AG09319 (cell line): ENCODE data around the gene SPINT2.
"Not testable (repeated sequence)": the region's sequence is repeated elsewhere in the genome, so short reads cannot be mapped to it uniquely, and the experiment has no call there.

Experiments used
- DNase-seq: peaks from one replicate; pipeline ENCODE4 v3.0.0-alpha.2; 2010; ENCODE audit warnings: low read depth; ENCODE audit errors: extremely low read depth
- TF ChIP-seq, protein P1 (sequence below): IDR thresholded peaks from 2 replicates; pipeline ENCODE4 v1.5.1; 2011; ENCODE audit warnings: low read depth, mild to moderate bottlenecking, inconsistent platforms, low read length, moderate library complexity

SPINT2 gene

DNA sequence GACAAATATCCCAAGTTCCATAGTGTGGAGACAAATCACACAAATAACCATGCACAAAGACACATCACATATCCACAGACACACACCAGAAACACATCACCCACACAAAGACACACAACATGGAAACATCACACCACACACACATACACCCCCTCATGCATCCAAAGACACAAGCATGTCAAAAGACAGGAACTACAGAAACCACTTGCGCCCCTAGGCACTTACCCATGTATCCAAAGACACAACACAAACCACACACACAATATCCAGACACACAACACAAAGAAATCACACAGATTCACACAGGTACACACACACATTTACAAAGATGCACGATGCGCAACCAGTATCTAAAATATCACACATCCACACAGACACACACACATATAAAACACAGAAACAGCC is 41.3 kb upstream of the SPINT2 start:
- TF ChIP-seq, protein P1, sequence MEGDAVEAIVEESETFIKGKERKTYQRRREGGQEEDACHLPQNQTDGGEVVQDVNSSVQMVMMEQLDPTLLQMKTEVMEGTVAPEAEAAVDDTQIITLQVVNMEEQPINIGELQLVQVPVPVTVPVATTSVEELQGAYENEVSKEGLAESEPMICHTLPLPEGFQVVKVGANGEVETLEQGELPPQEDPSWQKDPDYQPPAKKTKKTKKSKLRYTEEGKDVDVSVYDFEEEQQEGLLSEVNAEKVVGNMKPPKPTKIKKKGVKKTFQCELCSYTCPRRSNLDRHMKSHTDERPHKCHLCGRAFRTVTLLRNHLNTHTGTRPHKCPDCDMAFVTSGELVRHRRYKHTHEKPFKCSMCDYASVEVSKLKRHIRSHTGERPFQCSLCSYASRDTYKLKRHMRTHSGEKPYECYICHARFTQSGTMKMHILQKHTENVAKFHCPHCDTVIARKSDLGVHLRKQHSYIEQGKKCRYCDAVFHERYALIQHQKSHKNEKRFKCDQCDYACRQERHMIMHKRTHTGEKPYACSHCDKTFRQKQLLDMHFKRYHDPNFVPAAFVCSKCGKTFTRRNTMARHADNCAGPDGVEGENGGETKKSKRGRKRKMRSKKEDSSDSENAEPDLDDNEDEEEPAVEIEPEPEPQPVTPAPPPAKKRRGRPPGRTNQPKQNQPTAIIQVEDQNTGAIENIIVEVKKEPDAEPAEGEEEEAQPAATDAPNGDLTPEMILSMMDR: no peak
- no peak for DNase-seq

DNA sequence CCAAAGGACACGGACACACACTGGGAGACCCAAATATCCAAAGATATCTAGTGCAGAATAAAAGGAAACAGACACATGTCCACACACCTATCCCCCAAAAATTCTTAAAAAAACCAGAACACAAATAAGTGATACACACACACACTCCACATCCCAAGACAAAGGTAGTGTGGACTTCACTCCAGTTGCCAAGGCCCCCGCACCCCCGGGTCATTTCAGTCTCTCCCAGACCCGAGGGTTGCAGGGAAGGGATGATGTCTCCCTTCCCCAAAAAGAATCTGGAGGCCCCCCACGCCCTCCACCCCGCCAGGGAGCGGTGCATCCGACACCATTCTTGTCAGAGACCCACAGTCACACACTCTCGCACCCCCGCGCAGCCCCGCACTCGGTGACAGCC is 40.8 kb upstream of the SPINT2 start:
- no peak for DNase-seq
- TF ChIP-seq, protein P1: no peak

DNA sequence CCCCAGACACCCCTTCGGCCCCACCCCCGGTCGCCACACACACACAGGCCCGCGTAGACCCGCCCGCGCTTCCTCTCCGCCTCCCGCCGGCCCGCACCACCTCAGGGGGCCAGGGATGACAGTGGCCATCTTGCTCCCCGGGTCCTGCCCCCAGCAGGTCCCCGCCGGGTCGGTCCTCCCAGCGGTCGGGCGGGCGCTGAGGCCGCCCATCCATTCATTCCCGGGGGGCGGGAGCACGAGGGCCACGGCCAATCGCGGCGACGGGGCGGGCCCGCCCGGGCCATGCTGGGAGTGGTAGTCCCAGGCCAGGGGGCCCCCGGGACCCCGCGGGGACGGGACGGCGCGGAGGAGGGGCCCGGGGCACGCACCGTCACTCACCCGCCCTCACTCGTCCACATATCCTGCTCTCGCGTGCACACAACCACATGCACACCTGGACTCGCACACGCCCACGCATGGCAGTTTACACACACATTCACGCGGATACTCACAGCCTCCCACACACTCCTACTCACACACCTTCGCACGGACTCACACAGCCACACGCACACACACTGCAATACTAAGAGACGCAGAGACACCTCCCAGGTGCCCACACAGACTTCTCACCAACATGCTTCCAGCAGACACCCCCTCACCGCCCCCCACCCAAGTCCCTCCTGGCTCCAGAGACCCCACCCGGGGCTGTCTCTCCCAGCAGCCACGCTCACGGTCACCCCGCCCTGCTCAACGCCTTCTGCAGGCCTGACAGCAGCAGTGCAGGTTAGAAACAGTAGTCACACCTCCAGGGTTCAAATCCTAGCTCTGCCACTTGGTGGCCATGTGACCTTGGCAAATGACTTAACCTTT is 40.1 kb upstream of the SPINT2 start, which contains the start of gene DPF1:
Gene DPF1, minus strand, starts transcription at position 209 of the 849 bp plus-strand sequence. Its CDS starts 80 bp downstream, at position 129.
- DNase-seq: no peak
- TF ChIP-seq, protein P1: no peak; the same call in 1 of the 2 replicates

DNA sequence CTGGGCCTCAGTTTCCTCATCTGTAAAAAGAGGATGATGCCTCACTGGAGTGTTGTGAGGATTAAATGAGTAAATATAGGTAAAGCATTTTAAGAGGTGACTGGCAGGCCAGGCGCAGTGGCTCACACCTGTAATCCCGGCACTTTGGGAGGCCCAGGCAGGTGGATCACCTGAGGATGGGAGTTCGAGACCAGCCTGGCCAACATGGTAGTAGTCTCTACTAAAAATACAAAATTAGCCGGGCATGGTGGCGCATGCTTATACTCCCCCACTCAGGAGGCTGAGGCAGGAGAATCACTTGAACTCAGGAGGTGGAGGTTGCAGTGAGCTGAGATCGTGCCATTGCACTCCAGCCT is 39.5 kb upstream of the SPINT2 start:
- DNase-seq: not testable (repeated sequence)

DNA sequence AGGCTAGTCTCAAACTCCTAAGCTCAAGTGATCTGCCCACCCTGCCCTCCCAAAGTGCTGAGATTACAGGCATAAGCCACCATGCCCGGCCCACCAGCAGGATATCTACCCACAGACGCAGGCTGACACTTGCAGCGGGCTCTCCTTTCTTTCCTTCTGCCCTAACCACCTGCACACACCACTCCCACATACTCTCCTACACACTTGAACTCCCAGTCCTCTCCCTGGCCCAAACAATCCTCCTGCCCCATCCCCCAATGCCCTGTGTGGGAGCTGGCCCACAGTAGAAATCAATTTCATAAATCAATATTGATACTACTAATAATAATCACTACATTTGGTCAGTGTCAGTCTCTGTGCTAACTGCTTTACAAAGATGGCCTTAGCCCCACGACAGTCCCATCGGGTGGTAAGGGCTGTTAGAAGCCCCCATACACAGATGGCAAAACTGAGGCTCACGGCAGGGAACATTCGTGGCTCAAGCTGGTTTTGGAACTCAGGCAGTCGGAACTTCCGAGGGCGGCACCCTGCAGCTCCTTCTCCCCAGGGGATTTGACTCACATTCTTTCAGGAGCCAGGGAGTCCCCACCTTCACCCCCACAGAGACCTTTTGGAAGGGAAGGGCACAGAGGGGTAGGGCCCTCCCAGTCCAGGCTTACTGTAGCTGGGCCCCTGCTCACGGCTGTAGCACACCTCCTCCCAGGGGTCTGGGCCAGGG is 36.9 kb upstream of the SPINT2 start:
- TF ChIP-seq, protein P1: no peak
- no peak for DNase-seq

DNA sequence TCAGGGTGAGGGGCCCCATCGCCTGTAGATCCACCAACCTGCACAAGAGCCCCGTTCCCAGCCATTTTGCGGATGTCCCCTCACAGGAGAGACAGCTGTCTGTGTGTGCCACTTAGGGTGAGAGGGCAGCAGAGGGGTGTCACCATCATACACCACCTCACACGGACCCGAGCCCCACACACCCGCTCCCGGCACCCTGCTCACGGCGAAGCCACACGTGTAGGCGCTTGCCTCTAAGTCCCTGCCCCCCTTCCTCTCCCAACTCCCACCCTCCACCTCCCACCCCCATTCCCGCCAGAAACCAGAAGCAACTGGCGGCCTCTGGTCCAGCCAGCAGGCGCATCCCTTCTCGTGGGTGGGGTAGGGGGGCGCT is 36.4 kb upstream of the SPINT2 start:
- TF ChIP-seq, protein P1: no peak
- DNase-seq: no peak

DNA sequence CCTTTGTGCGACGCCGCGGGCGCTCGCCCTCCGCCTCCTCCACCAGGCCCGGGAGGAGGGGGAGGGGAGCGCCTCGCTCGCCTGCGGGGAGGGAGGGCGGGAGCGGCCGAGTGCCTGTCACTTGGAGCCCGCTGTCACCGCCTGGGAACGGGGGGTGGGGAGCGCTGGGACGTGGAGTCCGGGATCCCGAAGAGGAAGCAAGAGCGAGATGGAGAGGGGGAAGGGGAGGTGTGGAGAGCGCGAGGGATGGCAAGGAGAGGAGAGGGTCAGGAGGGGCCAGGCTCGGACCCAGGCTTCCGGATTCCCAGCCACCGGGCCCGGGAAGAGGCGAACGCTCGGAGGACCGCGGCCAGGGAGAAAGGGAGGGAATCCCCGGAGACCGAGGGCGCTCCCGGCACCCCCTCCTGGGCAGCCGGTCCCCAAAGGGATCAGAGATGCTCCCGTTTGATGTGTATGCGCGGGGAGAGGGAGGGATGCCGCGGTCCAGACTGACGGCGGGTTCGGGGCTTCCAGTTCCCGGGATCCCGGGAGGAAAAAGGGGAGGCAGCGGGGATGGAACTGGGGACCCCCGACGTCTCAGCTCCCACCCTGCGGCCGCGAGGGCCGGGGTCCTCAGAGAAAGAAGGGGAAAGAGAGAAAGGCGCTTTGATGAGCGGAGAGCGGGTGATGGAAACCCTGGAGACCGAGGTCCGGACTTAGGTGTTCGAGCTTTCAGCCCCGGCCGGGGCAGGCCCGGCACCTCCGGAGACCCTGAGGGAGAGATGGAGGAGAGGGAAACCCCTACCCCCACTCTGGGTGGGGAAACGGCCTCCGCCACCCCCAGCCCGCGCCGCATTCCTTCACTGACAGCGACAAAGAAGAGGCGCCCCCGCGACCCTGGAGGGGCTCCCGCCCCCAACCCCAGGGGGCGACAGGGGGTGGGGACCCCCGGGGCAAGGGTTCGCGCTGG is 35.6 kb upstream of the SPINT2 start:
- no peak for DNase-seq
- TF ChIP-seq, protein P1: no peak
